CD4-positive, alpha-beta T cell treated with Interleukin-6 for 4 hours (primary cell): ENCODE results near the gene LCN10.
"Not testable (repeated sequence)": the region's sequence is repeated elsewhere in the genome, so short reads cannot be mapped to it uniquely, and the experiment has no call there.

ENCODE experiments used
- DNase-seq: peaks from one replicate; pipeline ENCODE4 v3.0.0-alpha.2; 2020; ENCODE audit warnings: mixed read lengths

LCN10 gene

DNA sequence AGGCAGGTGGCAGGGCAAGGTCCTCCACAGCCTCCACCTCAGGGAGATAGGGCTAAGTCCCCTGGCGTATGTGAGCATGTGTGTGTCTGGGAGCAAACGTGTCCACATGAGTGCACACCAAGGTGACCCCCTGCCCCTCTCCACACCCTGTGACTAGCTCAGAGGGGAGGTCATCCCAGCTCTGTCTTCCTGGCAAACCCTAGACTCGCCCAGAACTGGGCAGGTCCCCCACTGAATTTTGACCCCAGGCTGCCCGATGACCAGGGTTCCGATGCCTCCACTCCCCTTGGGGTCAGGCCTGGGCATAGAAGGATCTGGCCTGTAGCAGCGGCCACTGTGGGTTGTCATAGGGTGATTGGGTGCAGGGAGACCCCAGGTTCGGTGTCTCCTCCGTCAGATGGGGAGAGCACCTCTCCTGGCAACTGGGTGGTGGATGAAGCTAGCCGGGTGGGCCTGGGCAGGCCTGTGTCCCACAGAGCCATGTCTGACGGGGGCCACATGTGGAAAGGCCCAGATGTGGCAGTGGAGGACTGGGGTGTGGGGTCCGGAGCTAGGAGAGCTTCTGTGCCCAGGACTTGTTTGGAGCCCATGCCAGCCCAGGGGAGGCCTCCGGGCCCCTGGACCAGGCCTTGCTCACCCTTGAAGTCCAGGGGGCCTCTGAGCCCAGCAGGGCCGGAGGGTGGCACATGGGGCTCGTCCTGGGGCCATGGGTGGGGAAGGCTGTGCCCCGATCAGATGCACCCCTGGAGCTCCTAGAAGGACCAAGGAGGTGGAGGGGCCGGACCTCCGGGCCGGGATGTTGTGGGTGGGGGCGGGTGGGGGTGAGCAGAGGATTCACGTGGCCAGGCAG, 24.2 kb downstream of the LCN10 start:
- no peak for DNase-seq

DNA sequence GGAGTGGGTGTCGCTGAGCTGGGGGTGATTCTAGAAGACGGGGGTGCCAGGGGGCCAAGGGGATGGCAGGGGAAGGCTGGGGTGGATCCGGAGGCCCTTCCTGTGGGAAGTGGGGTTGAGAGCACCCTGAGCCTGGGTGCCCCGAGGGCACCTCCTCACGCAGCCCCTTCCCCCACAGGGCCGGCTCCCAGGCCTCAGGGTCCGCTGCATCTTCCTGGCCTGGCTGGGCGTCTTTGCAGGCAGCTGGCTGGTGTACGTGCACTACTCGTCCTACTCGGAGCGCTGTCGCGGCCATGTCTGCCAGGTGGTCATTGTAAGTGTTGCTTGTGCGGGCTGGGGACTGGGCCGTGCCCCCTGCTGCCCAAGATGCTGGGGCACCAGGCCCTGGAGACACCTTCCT, 25.3 kb downstream of the LCN10 start:
- DNase-seq, result no peak

DNA sequence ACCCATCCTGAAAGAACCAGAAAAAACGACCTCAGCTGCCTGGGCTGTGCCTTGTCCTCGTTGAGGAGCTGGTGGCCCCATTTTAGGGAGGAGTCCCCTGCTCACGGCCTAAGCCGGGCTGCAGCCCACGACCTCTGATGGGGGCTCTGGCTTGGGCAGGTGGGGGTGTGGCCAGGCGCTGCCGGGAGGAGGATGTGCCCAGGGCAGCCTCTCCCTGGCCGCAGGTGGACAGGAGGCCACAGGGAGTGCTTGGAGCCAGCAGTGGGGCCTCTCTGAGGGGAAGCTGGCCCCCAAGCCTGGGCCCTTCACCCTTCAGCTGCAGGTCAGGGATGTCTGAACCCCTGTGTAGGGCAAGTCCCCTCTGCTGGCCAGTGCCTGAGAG, 27.9 kb downstream of the LCN10 start:
- DNase-seq, result no peak

DNA sequence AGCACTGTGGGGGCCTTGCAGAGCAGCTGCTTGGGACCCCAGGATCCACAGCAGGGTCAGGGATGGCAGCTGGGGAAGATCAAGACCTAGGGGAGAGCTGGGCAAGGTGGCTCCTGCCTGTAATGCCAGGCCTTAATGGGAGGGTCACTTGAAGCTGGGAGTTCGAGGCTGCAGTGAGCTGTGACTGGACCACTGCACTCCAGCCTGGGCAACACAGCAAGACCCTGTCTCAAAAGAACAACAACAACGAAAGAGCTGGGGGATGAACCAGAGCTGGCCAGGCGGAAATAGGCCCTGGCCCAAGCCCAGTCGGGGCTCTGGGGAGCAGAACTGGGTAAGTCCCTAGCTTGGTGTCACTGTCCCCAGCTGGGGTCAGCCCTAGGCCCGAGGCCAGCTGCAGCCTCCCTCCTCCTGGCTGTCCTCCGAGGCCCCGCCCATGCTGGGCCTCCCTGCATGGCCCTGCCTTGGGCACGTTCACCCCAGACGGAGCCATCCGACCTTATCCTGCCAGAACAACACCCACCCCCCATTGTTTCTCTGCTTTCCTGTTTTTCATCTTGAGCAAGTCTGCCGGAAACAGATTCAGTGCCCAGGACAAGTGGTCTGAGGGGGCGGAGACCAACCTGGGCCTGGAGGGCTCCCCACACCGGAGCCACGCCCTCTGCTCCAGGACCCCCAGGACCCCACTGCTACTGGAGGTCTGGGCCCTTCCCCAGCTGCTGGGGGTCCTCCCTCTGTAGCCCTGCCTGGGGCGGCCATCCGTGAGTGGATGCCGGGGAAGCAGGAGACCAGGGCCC, 28.4 kb downstream of the LCN10 start:
- DNase-seq, result no peak

DNA sequence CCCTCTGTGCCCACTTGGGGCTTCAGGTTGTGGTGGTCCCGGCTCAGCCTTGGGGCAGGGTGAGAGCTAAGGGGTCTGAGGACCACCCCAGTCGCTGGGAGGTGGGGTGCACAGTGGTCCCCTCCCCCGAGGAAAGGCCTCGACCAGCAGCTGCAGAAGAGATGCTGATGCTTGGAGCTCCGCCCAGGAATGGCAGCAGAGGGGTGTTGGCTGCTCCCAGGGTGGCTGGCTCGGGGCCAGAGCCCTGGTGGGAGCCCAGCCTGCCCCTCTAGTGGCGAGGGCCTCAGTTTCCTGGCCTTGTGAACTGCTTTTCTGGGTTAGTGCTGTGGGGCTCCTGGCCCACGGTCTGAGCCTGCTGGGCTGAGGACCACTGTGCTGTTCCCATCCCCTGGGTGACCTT, 29.2 kb downstream of the LCN10 start:
- DNase-seq, result no peak

DNA sequence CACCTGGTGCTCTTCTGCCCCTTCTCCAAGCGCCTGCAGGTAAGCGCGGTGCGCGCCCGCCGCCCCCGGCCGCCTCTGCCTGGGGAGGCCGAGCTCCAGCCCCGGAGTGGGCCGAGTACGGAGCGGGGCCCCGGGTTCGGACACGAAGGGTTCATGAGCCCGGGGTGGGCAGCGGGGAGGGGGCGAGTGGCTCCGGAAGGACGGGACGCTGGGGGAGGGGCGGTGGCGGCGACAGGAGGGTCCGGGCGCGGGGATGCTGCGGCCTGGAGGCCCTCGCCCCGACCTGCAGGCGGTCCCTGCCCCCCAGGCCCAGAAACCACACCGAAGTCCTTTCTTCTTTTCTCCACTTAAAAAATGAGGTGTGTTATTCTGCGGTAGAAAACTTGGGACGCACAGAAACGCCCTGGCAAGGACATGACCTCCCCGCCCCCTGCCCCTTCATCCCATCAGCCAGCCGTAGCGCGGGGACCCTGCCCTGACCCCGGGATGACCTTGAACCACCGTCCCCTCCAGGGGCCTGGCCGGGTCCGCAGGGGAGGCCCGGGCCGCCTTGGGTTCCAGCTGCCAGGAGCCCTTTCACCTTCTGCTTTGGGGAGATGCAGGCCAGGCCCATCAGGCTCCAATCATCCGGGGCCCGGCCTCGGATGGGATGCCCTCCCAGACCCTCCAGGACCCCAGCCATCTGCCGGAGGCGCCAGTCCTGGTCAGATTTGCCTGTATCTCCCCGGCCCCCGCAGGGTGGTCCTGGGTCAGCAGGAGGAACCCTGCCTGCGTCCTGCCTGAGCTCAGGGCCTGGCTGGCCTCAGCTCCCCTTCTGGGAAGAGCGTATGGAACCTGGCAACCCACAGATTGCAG, 29.8 kb downstream of the LCN10 start:
- no peak for DNase-seq

DNA sequence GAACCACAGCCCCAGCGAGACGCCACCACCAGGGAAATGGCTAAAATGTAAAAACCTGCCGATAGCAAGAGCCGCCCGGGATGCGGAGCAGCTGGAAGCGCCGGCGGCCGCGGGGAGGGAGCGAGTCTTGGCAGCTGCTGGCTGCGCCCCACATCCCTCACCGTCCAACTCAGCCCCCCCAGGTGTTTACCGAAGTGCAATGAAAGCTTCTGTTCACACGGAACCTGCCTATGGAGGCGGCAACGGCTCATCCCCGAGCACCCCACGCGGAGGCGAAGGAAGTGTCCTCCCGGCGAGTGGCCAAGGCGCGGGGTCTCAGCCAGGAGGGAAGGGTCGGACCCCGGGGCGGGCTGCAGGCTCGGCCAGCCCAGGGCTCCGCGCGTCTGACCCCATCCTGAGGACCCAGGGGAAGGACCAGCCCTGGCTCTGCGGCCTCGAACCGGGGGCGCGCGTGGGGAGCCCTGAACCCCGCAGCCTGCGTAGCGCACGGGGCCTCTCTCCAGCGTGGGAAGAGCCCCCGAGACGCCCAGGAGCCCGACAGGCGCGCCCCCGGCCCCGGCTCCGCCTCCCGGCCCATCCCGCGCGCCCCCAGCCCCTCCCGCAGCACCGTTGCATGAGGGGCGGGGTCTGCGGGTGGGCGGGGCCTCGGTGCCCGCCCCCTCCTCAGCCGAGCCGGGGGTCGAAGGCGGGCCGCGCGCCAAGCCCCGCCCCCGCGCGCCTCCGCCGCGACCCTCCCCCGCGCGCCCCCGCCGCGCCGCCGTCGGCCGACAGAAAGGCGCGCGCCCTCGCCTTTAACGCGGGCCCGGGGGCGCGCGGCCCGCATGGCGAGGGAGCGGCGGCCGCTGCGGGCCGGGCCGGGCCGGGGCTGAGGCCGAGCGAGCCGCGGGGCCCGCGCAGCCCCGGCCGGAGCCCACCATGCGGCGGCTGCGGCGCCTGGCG, 30.7 kb downstream of the LCN10 start, which contains the start of gene DIPK1B:
TSS of gene DIPK1B (plus strand) at position 822 of the 939 bp plus-strand sequence. CDS start at position 916, 94 bp downstream.
- peak; percentile 28 for DNase-seq

DNA sequence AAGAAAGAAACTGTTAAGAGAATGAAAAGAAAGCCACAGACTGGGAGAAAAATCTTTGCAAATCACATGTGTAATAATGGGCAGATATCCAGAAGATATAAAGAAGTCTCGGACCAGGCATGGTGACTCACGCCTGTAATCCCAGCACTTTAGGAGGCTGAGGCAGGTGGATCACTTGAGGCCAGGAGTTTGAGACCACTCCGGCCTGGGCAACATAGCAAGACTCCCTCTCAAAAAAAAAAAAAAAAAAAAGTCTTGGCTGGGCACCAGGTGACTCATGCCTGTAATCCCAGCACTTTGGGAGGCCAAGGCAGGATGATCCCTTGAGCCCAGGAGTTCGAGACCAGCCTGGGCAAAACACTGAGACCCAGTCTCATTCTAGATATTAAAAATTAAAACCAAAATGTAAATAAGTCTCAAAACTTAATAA, 31.5 kb downstream of the LCN10 start:
- DNase-seq, result not testable (repeated sequence)

DNA sequence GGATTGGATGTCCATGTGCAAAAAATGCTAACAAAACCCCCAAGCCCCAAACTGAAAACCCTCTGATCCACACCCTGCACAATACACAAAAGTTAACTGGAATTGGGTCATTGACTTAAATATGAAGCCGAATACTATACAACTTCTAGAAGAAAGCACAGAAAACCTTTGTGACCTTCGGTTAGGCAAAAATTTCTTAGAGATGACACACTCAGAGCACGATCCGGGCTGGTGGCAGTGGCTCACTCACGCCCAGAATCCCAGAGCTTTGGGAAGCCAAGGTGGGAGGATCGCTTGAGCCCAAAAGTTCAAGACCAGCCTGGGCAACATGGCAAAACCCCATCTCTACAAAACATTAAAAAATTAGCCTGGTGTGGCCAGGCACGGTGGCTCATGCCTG, 32.2 kb downstream of the LCN10 start:
- DNase-seq, result no peak

DNA sequence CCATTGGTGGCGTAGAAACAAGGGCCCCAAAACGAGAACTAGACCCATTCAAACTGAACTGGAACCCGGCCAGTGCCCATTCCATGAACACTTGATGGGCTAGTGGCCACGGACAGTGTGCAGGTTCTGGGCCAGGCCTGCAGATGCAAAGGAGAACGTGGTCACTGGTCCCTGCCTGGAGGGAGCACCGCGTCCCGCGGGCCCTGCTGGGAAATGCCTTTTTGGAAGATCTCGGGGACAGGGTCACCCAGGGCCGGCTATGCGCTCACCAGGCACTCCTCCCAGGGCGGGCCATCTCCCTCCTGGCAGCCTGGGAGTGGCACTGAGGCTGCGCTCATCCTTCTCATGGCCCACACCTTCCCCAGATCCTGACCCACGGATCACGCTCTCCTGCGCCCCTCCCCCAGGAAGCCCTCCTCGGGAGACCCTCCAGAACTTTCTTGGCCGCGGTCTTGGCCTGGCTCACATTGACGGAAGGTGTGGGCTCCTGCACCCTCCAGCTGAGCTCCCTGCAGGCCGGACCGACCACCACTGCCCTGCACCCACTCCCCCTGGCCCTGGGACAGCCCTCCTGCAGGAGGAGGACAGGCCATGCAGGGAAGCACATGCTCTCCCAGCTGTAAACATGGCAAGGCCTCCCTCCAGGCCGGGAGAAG, 33.2 kb downstream of the LCN10 start:
- no peak for DNase-seq

DNA sequence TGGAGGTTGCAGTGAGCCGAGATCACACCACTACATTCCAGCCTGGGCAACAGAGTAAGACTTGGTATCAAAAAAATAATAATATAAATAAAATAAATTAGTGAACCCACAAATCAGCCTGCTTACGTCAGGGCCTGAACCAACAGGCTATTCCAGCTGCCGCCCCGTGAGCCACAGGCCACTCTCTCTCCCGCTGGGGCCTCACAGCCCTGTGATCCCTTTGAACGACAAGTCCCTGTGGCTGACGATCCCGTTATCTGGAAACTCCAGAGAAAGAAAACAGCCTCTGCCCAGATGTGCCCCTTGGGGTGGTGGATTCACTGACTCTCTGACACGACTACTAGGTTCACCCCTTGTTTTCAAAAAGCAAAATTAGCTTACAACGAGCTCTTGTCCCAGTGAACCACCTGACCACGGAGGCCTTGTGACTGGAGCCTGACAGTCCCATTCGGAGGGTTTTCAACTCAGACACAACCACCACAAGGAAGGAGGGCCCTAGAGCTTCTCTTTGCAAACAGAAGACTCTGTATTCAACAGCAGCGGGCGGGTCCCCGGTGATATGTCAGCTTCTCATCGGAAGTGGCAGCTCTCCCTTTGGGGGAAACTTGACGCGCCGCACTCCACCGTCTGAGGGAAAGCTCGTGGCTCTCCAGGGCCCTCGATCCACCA, 34.8 kb downstream of the LCN10 start:
- no peak for DNase-seq

DNA sequence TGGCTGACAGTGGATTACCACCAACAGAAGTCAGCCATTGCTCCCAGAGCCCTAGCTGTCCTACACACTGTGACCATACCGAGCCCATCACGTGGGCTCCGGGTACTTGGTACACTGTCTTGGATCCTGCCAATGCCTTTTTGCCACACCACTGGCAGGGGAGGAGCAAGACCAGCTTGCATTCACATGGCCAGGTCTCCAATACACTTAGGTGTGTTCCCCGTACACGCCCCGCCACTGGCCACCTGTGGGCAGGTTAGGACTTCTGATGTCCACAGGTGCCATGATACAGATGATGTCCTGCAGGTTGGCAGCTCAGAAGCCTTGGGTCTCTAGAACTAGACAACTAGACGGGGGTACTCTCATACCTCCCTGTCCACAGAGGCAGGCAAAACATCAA, 35.7 kb downstream of the LCN10 start:
- DNase-seq, result no peak

DNA sequence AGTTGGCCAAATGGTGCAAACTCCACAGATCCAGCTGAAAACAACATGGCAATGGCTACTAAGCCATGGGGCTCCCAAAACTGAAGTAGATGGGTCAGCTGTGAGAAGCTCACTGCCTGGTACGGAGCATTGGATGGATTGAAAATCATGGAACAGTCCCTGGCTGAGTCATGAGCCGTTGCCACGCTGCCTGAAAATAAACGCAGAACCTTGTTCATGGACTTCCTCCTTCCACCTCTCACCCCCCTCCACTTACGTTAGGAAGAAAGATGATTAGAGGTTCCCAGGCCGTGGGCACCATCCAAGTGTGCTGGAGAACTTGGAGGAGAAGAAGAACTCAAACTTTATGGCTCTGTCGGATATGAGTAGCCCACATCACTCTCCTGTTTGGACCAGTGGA, 37.2 kb downstream of the LCN10 start:
- no peak for DNase-seq

DNA sequence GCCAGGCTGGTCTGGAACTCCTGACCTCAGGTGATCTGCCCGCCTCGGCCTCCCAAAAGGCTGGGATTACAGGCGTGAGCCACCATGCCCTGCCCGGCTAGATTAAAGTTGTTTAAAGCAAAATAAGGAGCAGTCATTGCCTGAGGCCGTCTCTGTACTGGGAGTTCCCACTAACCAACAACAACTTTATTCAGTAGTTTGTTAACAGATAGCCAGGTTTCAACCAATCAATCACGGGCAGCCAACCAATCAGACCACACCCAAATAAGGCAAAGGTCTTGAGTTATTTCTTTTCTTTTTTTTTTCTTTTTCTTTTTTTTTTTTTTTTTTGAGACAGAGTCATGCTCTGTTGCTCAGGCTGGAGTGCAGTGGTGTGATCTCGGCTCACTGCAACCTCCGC, 38.0 kb downstream of the LCN10 start:
- not testable (repeated sequence) for DNase-seq

DNA sequence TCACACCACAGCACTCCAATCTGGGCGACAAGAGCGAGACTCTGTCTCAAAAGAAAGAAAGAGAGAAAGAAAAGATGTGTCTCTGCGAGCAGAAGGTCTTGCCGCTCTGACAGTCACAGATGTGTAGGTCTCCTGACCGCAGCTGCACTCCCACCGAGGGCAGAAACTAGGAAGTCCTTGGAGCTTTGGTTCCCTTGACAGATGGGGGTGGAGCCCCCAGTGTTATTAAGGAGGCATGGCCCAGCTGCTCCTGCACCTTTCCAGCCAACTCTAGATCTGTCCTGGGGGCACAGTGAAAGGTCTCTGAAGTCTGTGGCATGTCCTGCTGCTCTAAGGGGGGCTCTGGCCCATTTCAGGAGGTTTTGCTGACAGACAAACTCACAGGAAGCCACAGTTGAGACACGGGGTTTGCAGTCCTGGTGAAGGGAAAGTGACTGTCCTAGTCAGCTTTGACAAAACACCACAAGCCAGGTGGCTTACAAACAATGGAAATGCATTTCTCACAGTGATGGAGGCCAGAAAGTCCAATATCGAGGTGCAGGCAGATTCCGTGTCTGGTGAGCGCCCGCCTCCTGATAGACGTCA, 39.4 kb downstream of the LCN10 start:
- DNase-seq, result no peak

DNA sequence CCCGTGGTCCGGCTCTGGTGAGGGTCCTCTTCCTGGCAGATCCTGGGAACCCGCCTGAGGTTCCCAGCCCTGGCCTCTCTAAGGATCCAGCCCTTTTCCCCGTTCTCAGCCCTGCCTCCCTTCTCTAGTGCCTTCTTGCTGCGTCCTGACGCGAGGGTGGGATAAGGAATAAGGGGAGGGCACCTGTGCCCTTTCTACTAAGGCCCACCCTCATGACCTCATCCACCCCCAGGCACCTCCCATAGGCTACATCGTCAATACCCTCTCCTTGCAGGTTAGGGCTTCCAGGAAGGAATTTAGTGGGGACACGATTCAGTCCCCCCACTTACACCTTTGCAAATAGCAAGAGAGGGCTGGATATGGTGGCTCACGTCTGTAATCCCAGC, 41.1 kb downstream of the LCN10 start:
- DNase-seq, result no peak

DNA sequence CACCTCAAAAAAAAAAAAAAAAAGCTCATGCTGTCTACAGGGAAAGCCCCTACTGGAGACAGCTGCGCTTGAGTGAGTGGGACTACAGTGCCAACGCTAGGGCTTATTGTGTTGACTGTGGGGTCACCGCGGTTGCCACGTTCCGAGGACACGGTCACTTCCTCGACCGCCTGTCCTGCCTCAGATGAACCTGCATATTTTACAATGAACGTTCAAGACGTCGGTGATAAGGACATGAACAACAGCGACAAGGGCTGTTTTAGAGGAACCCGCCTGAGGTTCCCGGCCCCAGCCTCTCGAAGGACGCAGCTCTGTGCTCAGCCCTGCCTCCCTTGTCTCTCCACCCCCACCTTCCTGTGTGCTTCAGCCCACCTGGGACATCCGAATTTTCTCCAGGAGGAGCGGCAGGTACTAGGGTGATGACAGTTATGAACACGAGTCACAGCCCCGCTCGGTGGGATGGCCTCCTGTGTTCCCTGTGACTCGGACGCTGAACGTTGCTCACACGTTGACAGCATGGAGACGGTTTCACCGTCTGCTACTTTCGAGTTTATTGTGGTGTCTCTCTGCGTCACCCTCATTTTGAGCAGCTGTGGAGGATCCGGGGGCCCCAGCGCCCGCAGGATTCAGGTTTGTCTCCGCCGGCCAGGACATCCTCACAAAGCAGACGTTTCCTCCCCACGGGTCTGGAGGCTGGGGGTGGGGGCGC, 41.6 kb downstream of the LCN10 start:
- DNase-seq, result peak; percentile 33

DNA sequence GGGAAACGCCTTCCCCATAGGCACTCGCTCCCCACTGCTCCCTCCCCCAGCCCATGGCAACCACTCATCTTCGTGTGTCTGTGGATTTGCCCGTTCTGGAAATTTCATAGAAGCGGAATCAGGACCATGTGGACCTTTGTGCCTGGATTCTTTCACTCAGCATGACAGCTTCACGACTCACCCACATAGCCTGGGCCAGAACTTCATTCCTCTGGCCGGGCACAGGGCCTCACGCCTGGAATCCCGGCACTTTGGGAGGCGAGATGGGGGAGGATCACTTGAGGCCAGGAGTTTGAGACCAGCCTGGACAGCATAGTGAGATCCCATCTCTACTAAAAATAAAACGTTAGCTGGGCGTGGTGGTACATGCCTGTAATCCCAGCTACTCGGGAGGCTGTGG, 42.4 kb downstream of the LCN10 start:
- no peak for DNase-seq

DNA sequence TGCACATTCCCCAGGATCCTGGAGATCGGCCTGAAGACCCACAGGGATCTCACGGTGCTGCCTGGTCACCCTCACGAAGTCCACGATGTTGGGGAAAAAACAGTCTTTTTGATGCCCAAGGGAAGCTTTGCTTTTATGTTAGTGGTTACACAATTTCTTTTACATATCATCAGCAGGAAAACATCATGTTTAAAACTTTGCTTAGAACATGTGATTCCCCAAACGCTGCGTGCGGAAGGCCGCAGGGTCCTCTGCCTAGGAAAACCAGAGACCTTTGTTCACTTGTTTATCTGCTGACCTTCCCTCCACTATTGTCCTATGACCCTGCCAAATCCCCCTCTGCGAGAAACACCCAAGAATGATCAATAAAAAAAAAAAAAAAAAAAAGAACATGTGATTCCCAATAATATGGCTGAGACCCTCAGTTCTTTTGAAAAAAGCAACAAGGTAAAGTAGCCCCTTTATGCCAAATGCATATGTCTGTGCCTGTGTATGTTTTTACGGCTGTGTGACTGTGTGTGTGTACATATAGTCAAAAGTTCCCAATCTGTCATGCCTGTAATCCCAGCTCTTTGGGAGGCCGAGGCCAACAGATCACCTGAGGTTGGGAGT, 44.0 kb downstream of the LCN10 start:
- no peak for DNase-seq
